Measurements from ENCODE around the gene SEMA6A.

Gene SEMA6A

DNA sequence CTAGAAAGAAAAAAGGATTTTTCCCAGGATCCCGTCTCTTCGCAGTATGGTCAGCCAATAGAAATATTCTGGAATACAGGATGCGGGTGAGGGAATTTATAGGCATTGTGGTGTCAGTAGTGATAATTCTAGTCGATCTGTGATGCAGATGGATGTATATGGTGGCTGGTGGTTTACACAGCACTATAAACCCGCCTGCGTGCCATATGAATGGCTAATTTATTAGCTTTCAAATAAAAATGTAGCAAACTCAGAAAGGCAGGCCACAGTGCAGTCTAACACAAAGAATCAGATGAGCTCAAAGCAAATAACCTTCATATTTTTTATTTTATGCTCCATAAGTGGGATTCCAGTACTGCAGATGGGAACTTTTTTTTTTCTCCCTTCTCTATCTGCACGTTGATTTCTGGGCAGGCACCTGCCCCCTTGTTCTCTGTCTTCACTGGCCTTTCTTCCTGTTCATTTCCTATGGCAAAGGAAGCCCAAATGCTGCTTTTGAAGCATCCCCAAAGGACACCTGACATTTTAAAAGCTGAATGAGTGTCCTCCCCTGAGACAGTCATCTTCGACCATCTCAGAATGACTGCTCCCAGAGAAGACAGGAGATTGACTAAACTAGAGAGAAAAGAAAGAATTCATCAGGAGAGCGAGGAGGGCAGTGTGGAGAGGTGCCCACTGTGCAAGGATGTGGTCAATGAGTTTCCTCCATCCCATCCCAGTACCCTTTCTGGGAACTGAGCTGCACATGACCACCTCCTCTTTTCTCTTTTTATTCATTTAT, 52.1 kb downstream of the SEMA6A start:
- no peak for DNase-seq (ENCODE audit: low spot score)

DNA sequence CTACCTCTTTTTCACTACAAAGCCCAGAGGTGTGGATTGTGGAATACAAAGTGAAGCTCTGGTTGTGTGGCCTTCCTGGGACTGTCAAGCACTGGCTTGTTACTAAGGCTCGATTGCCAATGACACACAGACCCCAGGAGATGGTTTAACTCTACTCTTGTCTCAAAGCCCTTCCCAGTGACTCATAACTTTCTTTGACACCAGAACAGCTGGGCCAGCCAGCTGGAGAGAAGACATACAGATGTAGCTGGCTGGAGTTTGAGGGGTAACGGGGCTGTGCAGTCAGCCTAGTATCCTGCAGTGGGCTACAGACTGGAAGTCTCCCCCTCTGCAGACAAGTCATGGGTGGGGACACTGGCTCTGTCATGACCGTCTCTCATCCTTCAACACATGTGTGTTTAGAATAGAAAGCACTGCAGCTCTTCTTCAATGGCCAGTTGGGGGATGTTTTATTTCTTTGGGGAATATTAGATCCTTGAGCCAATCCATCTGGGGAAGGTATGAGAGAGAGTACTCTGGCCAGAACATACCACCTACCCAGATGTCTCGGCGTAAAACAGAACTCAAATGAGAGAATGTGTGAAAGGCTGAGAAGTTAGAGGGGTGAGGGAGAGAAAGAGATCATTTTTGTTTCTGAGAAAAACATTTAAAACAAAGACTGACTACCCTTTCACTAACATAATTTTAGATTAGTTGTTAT, 53.3 kb downstream of the SEMA6A start:
- DNase-seq (ENCODE audit: low spot score) = no peak

DNA sequence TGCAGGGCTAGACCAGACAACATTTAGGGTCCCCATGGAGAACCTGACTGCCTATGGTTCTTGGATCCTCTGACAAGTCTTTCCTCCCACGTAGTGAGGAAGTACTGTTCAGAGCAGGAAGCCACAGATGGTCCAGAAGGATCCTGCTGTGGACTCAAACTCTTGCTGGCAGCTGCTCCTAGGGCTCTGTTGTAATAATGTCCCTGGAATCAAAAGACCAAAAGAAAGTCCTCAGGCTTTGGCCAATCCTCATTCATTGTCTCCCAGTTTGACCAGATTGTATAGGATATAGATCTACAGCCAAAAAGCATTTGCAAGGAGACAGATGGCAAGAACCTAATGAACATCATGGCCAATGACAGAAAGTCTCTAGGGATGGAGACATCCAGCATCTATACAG, 53.9 kb downstream of the SEMA6A start:
- DNase-seq (ENCODE audit: low spot score) = no peak

DNA sequence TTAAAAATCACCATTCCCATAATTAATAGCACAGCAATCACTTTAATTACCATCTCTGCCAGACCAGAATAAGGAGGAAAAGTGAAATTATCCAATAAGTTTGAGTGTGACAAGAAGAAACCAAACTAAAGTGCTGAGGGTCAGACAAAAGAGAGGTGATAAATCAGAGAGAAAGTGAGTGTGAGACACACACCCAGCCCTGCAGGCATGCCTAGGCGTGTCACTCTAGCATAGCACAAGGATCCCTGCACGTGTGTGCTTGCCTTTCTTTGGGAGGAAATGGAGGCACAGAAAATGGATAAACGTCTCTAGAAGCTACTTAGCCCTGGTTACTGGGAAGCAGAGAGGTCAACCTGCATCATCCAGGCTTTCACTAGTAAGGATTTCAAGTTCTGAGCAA, 56.2 kb downstream of the SEMA6A start:
- no peak for DNase-seq (ENCODE audit: low spot score)

DNA sequence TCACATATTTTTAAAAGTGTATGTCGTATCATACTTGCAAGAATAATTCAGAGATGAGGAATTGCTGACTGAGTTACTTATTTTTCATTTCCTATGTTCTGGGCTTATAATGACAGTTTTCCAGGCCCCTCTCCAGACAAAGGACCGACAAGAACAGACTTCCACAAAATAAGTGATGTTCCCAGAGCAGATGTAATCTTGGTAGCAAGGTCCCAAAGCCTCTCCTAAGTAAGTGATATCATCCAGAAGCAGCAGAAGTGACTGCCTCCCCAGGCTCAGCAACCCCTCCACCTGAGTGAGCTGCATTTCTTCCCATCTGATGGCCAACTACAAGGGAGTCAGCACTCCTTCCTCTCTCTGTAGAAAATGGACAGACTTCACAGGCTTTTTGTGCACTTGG, 57.1 kb downstream of the SEMA6A start:
- no peak for DNase-seq (ENCODE audit: low spot score)

DNA sequence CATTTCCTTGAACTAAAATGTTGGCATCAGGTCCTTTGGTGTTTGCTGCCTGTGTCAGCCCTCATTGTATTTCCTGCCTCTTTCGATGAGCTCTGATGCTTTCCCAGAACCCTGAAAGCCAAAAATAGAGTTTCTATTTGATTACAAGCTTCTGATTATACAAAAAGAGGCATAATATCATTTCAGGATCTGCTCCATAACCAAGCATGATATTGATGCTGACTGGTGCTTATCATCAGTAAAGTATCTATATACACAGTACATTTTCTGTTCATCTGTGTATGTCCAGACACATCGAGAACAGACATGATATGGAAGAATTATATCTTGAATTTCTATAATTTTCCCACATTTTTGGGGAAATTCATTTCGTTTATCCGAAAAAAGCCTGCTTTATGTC, 58.6 kb downstream of the SEMA6A start:
- DNase-seq (ENCODE audit: low spot score) = no peak

DNA sequence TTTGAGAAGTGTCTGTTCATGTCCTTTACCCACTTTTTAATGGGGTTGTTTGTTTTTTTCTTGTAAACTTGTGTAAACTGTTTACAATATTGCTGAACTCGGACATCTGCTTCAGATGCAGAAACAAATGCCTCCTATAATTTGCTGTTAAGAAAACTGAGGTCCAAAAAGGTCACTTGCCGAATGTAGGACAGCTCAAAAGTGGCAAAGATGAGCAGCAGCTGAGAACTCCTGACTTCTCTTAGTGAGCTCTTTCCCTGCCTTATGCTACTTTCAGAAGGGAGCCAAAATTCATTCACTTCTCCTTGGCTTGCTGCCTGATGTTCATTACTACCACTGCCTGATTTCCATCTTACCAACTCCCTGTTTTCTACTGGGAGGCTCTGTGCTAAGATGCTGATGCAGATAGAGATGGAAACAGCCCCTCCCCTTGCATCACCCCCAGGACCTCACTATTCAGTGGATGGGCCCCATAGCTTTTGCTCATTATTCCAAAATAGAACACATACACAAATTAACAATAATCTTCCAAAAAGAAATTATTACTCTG, 60.1 kb downstream of the SEMA6A start:
- DNase-seq (ENCODE audit: low spot score) = no peak

DNA sequence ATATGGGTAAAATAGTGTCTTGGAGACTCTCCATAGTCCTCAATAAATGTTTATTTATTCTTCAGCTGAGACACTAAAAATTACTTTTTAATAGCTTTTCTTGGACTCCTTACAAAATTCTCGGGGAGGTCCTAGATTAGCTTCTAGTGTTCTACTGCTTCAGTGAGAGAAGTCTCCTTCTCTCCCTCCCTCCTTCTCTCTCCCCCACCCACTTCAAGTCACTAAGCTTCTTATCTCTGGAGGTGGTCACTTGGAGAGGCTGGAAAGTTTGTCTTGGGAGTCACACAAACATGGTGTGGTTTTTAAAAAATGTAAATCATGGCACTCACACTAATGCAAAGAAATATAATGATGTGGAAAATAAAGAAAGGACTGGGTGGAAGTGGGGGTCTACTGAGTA, 64.1 kb downstream of the SEMA6A start:
- DNase-seq (ENCODE audit: low spot score) = no peak

DNA sequence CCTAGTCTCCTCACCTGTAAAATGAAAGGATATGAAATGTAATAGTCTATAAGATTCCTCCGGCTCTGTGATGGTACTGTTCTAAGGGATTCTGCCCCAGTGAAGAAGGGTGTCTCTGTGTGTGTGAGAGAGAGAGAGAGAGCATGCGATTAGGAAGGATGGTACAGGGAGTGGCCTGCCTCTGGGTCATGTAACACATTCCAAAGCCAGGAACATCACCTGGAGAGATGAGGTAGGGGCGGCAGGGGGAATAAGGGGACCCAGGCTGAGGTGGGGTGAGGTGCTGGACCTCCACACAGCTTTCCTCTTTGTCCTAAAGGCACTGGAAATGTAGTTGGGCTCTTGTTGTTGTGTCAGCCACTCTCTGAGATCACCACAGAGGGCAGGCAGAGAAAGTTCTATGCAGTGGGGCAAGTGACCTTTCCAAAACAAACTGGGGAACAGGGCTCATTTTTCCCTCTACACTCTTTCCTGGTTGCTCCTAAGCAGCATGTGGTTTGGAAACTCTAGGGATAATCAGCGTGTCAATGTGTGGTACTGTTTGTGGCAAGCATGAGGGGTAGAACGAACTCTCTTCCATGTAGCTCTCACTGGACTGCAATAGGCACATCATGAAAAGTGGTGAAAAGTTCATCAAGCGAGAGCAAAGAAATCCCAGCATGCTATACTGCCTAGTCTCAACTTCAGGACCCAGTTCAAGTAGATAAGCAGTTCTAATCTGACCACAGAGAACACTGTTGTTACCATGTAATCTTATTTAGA, 65.0 kb downstream of the SEMA6A start:
- DNase-seq (ENCODE audit: low spot score) = no peak

DNA sequence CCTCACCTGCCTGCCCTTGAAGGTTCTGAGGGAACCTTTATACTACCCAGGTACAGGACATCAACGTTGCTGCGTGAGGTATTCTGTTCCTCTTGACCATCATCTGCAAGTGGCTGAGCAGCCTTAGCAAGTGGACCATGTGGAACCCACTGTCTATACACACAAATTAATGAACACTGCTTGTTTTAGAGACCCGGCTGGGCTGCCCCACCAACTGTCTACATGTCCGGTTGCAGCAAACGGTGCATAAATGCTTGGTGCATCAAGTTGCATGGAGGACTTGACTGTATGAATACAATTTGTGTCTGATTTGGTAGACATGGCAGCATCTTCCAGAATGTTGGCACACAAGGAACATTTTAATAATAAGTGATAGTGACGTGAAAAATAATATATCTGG, 65.8 kb downstream of the SEMA6A start:
- no peak for DNase-seq (ENCODE audit: low spot score)

DNA sequence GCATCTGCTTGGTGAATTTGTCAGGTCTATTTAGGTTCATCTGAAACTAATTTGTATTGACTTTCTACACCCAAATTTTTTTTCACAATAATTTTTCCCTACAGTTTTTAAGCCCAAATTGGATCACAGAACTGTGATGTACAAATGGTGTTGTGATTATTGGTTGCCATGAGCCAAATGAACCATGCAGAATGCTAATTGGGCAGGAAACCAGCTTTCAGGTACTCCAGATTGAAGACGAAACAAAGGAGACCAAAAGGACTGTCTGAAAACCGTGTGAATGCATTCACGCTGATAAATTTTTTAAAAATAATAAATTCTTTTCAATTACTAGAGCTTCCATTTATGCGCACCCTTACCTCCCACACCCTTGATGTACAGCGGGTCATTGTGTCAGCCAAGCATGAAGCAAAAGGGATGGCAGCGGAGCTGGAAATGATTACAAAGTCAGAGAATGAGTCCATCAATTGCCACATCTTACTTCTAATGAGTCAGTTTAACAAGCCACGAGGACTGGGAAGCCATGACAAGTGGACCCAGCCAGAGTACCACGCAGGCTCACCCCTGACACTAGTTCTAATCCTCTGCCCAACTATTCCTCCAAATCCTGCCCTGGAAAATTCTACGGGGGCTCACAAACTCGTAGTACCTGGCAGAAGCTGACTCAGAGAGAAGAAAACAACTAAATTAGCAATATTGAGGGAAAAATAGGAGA, 66.5 kb downstream of the SEMA6A start:
- no peak for DNase-seq (ENCODE audit: low spot score)

DNA sequence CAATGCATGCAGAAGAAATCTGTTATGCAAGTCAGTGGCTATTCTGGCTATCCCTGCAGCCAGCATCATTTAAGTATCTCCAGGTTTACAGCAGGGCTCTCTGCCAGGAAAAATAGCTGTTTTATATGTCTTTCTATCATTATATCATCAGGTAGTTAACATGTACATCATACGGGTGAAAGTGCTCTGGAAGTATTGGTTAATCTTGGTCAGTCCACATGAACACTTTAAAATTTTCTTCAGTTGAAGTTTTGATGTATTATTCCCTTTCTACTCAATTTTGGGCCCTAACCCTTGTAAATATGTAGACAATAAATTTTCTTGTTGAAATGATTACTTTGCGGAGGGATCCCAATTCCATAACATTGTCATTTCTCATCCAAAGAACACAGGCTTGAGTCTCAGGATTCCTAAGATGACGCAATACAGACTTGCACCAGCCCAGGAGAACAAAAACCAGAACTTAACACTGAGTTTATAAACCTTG, 67.5 kb downstream of the SEMA6A start:
- DNase-seq (ENCODE audit: low spot score) = no peak

DNA sequence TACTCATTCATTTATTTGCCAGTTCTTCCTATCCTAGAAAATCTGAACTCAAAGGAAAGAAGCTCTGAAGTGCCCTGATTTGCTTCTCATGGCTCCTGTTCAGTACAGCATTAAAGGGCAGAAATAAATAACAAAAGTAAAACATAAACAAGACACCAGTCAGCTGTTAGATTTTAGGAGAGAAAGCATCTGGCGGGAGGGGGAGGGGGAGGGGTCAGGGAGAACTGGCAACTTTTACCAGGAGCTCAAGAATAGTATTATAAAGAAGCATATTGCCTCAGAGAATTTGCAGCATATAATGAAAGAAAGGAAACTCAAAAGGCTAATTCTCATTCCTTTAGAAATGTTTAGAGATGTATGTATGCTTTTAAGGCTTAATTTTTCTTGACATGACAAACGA, 68.1 kb downstream of the SEMA6A start:
- DNase-seq (ENCODE audit: low spot score) = no peak

DNA sequence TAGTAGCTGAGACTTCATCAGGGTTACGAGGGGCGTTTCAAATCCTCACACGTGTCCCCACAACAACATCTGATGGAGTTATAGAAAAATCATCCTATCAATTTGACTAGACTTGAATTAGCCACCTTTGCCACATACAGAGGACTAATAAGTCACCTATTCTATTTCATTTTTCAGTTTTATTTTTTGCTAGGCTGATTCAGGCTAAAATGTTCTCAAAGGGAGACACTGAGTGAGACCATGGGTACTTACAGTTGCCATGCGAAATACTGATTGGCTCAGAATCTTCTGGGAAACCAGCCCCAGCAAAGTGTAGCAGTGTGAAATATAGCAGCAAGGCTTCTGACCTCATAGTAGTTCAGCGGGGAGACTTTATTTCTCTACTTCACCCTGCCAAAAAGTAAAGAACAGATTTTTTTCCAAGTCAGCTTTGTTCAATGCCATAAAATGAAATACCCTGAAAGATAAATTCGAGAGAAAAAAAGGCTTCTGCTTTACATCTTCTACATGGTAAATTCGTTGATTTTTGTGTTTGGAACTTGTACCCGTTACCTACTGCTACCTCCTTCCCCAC, 69.9 kb downstream of the SEMA6A start:
- no peak for DNase-seq (ENCODE audit: low spot score)

DNA sequence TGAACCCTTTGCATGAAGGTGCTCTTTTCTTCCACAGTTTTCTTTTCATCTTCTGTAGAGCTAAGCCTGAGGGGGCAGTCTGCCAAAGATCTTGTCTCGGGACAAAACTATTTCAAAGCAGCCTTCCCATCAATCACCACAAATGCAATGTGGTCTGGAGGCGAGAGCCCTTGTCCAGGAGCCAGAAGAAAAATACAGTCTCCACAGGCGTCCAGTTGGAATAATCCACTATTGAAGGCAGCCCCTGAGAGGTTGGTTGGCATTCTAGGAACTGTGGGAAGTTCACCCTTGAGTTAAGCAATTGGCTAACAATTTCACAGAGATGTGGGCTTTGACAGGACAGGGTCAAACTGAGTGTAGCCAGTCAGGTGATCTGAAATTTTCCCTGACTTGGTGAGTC, 72.0 kb downstream of the SEMA6A start:
- peak; percentile 63 for DNase-seq (ENCODE audit: low spot score)

DNA sequence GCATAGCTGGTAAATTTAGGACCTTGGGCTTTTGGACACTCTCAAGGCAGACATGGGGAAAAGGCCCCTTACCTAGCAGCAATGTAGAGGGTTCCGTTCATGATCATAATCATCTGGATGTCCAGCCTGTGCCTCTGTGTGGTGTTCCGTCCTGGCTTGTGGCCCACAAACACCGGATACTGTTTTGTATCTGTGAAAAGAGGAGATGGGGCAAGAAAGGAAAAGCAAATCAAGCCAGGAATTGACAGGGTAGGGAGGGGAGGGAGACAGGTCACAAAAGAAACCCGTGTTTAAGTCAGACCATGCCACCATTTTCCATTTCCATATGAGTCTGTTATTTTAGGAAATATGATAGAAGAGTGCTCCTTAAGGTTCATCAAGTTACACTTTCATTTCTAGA, 72.5 kb downstream of the SEMA6A start:
- DNase-seq (ENCODE audit: low spot score) = no peak

DNA sequence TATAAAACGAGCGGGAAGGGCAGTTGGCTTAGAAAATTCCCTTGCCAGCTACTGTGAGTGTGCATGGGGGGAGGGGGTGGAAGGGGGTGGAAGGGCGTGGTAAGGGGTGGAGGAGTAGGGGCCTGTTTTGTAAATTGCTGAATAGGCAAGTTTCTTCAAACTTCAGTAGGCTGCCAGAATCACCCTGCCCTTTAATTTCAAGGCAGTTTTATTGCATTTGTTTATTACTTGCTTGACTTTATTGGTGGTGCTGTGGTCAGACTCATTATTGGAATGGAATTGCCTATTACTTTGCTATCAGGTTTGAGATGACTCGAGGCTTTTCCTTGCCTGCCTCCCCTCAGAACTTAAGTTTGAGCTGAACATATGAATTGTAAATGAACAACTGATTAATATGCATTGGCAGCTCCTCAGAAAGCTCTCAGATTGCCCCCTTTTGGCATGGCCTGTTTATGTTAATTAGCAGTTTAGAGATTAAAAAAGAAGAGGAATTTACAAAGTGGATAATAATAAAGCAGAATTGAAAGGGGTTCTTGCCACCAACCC, 76.0 kb downstream of the SEMA6A start:
- DNase-seq (ENCODE audit: low spot score) = no peak

DNA sequence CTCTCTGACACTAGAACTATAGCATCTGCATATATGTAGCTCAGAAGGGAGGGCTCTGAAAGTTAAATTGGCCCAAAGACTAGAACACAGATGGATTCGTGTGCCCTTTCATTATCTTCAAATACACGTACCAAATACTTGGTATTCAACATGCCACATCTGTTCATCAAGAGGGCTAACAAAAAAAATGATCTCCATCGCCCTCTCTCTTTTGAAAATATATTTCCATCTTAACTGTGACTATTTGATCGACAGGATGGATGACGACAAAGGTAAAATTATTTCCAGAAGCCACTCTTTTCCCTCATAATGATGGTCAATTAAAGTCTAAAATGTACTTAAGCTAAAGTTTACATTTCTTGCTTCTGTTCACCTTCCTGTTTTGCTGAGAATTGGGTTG, 77.0 kb downstream of the SEMA6A start:
- peak; percentile 64 for DNase-seq (ENCODE audit: low spot score)

DNA sequence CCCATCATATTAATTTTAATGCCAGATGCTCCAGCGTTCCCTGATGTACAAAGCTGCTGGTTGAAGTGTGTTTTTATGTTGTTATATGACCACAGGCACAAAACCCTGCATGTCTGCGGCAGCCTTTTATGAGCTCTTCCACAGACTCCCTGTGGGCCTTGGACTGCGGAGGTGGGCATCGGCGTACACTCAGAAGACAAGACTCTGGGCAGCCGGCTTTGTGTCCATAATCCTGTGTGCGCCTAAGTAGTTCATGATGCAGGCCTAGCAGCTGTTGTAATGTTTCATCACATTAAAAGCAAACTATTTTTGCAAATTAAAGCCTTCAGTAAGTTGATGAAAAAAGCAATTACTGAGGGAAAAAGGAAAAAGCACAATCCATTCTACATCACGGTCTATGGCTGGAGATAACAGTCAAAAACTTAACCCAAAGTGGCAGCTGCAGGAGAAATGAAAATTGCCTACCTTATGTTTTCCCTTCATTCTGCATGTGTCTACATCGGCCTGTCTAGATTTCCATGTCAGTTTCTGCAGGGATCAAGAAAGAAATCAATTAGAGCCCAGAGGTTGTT, 78.8 kb downstream of the SEMA6A start:
- DNase-seq (ENCODE audit: low spot score) = no peak

DNA sequence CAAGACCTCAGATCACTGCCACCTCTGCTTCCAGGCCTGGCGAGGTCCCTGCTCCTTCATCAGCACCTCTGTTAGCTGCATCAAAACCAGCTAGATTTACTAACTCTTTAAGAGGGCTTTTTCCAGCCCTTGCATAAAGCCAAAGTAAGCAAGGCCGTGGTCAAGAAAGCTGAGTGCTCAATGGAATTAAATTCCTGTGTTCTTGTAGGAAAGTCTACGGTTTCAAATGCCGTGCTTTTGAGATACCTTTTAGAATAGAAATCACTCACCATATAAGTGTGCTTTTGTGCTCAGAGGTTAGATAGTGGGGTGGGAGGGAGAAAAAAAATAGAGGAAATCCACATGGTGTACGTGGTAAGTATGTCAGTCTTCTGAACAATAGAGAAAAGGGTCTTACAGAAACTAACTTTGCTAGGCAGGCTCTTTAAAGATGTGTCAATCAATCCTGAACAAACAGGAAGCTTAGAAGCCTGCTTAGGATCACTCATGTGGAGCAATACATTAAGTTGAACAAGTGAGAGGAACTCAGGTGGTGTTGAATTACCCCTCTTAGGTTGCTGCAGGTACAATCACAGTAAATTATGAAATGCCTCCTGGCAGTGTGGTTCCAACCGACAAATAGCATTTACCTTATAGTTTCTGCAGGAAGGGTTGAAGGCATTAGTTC, 79.7 kb downstream of the SEMA6A start:
- DNase-seq (ENCODE audit: low spot score) = no peak
